Spleen (tissue), 11 donors: ENCODE measurements around the gene CAPNS2. TPM values are rescaled to one million over a fixed set of nuclear protein-coding genes. Genes with fewer than 3 reads are reported as not detected.

Source experiments
- DNase-seq: peaks from one replicate; pipeline ENCODE4 v3.0.0-alpha.2; 2020
- H3K27ac ChIP-seq, 8 donors: fragments of 200-600 bp; sonication (generic) in 7 of 8; 1 replicate in 4 of 8; 2 replicates in 4 of 8; pipeline versions ENCODE4 v1.5.0 to v1.8.0; 2016 to 2021; ENCODE audit warnings: inconsistent platforms in 4 of 8, mild to moderate bottlenecking in 4 of 8, moderate library complexity in 1 of 8
- H3K27me3 ChIP-seq, 7 donors: fragments of 200-600 bp; sonication (generic) in 6 of 7; replicated peaks in 1 of 7; 1 replicate in 4 of 7; 2 replicates in 3 of 7; pipeline versions ENCODE4 v1.5.0 to v1.8.0; 2016 to 2021; ENCODE audit warnings: inconsistent platforms in 3 of 7, mild to moderate bottlenecking in 1 of 7
- H3K36me3 ChIP-seq, 6 donors: fragments of 200-600 bp; sonication (generic) in 5 of 6; 1 replicate in 4 of 6; 2 replicates in 2 of 6; pipeline versions ENCODE4 v1.5.0 to v1.8.0; 2016 to 2021; ENCODE audit warnings: inconsistent platforms in 2 of 6
- H3K4me1 ChIP-seq, 6 donors: fragments of 200-600 bp; sonication (generic) in 5 of 6; 1 replicate in 3 of 6; 2 replicates in 3 of 6; pipeline versions ENCODE4 v1.5.0 to v1.8.0; 2016 to 2021; ENCODE audit warnings: inconsistent platforms in 3 of 6
- H3K4me3 ChIP-seq, 8 donors: fragments of 200-600 bp; sonication (generic) in 7 of 8; 1 replicate in 4 of 8; 2 replicates in 4 of 8; pipeline versions ENCODE4 v1.5.0 to v1.8.0; 2016 to 2021; ENCODE audit warnings: inconsistent platforms in 4 of 8, mild to moderate bottlenecking in 4 of 8, moderate library complexity in 2 of 8
- H3K9me3 ChIP-seq, 8 donors: fragments of 200-600 bp; sonication (generic) in 7 of 8; 1 replicate in 4 of 8; 2 replicates in 4 of 8; pipeline versions ENCODE4 v1.5.0 to v1.8.0; 2016 to 2021; ENCODE audit warnings: inconsistent platforms in 4 of 8
- CTCF ChIP-seq, 11 experiments: fragments of 200-600 bp in 7 of 11; fragments of 450-650 bp in 4 of 11; sonication (generic) in 4 of 11; IDR thresholded peaks in 8 of 11; conservative IDR thresholded peaks in 3 of 11; 1 replicate in 7 of 11; 2 replicates in 4 of 11; pipeline versions ENCODE4 v1.4.0 to v1.8.0; 2016 to 2021; ENCODE audit warnings: antibody characterized with exemption in 11 of 11, inconsistent platforms in 4 of 11, mild to moderate bottlenecking in 1 of 11
- POLR2A ChIP-seq, 3 donors: fragments of 450-650 bp; IDR thresholded peaks; one replicate each; pipeline ENCODE4 v1.5.1; 2017; ENCODE audit warnings: antibody characterized with exemption in 3 of 3, mild to moderate bottlenecking in 1 of 3
- POLR2AphosphoS5 ChIP-seq, 3 donors: sonication (generic); formaldehyde crosslinking; IDR thresholded peaks; one replicate each; pipeline ENCODE4 v1.5.1; 2017; ENCODE audit warnings: antibody characterized with exemption in 3 of 3
- WGBS, 5 donors: extraction: QIAGEN DNeasy Blood & Tissue Kit in 3 of 5; methylation state at CpG; one replicate each; pipeline versions ENCODE4 v1.1.5 to v1.1.7; 2013 to 2018; 5-methylcytosine and 5-hydroxymethylcytosine counted together
- intact Hi-C: fragments of 100-400 bp; cut with DNase I; formaldehyde crosslinking; loops from one replicate; pipeline ENCODE4 v1.15.0; 2023; ENCODE audit warnings: low total_unique reads
- polyA plus RNA-seq, 3 donors: library from polyadenylated mRNA; stranded (reverse); fragments of 200-250 nt; gene quantifications; one replicate each; pipeline ENCODE4 v1.2.1, GENCODE V29; 2013
- total RNA-seq, 7 donors: library from RNA; depleted of rRNA in 3 of 7; stranded (reverse); fragments of >200 nt in 3 of 7; fragmentation: NEBNext Ultra II Directional in 4 of 7; extraction: Animal tissue kit (Norgen Biotek cat#: 25700) in 4 of 7; gene quantifications; one replicate each; pipeline versions ENCODE4 v1.1.0 to v1.2.1, GENCODE V29; 2016 to 2021
- donor health status: healthy with polysubstance abuse.
- donor health status: DM: no; HTN: no; CAD: no; lungs with moderate emphysema.
- donor health status: DM: no; HTN: no; CAD: no.
- donor health status: Bipolar disorder and iron deficiency.
- donor health status: healthy.
- donor health status: DM: no; HTN: no; CAD: no.
- donor health status: DM: yes; HTN: yes; CAD: no.

CAPNS2 gene
- total and polyA plus RNA-seq, 10 donors = 0.09 to 3.9 (median 2.6) TPM; not detected in 4

GRCh38 chr16:55529018-55529417 lies 37.5 kb upstream of the CAPNS2 start:
- Histone ChIP-seq H3K27me3 (no peaks in the 10 kb centered on the region), H3K36me3 (peaks cover 0 to 46% (median 1%) of the 10 kb centered on the region in 6 donors), H3K9me3 (no peaks in the 10 kb centered on the region), H3K4me1 (peaks cover 0 to 5% (median 0%) of the 10 kb centered on the region in 6 donors), H3K27ac (no peak overlapping the region), H3K4me3 (no peak overlapping the region)
- no peak for TF ChIP-seq POLR2A (IDR thresholded peaks at IDR 0.05)
- TF ChIP-seq CTCF (IDR thresholded peaks at IDR 0.05 in 8 of 11, conservative IDR thresholded peaks at IDR 0.05 in 3 of 11) = no peak
- TF ChIP-seq POLR2AphosphoS5 (IDR thresholded peaks at IDR 0.05) = no peak
- 40 to 72% (median 53%) methylated on average over 2 of the region's 2 CpGs for WGBS, 5 donors
- DNase-seq = no peak
- intact Hi-C loops = no loop called here

- no peaks in the 10 kb centered on the region for H3K27me3 ChIP-seq
- no peak overlapping the region for H3K27ac ChIP-seq
- no peak overlapping the region for H3K4me3 ChIP-seq
- intact Hi-C loops = no loop called here
- H3K9me3 ChIP-seq = no peaks in the 10 kb centered on the region
- no peak for DNase-seq
- WGBS, 5 donors = 96 to 100% (median 100%) methylated on average over 1 of the region's 1 CpG
- H3K4me1 ChIP-seq = peaks cover 0 to 5% (median 0%) of the 10 kb centered on the region in 6 donors
- TF ChIP-seq POLR2A (IDR thresholded peaks at IDR 0.05) = no peak
- no peak for TF ChIP-seq CTCF (IDR thresholded peaks at IDR 0.05 in 8 of 11, conservative IDR thresholded peaks at IDR 0.05 in 3 of 11)
- TF ChIP-seq POLR2AphosphoS5 (IDR thresholded peaks at IDR 0.05) = no peak
- peaks cover 0 to 46% (median 1%) of the 10 kb centered on the region in 6 donors for H3K36me3 ChIP-seq
Measured at GRCh38 chr16:55530316-55530856, 36.1 kb upstream of the CAPNS2 start.

GRCh38 chr16:55532227-55532626 lies 34.3 kb upstream of the CAPNS2 start:
- H3K9me3 ChIP-seq = no peaks in the 10 kb centered on the region
- H3K4me1 ChIP-seq = peaks cover 0 to 5% (median 0%) of the 10 kb centered on the region in 6 donors
- DNase-seq = no peak
- H3K4me3 ChIP-seq = no peak overlapping the region
- intact Hi-C loops = no loop called here
- TF ChIP-seq POLR2AphosphoS5 (IDR thresholded peaks at IDR 0.05) (no peak), POLR2A (IDR thresholded peaks at IDR 0.05) (no peak), CTCF (IDR thresholded peaks at IDR 0.05 in 8 of 11, conservative IDR thresholded peaks at IDR 0.05 in 3 of 11) (no peak)
- WGBS, 5 donors = 83 to 100% (median 89%) methylated on average over 1 of the region's 1 CpG
- H3K36me3 ChIP-seq = peaks cover 0 to 46% (median 1%) of the 10 kb centered on the region in 6 donors
- no peaks in the 10 kb centered on the region for H3K27me3 ChIP-seq
- no peak overlapping the region for H3K27ac ChIP-seq

GRCh38 chr16:55534756-55535155 lies 31.7 kb upstream of the CAPNS2 start:
- Histone ChIP-seq H3K4me1 (peaks cover 0 to 12% (median 0%) of the 10 kb centered on the region in 6 donors), H3K9me3 (no peaks in the 10 kb centered on the region), H3K27me3 (no peaks in the 10 kb centered on the region), H3K36me3 (peaks cover 0 to 52% (median 1%) of the 10 kb centered on the region in 6 donors), H3K4me3 (no peak overlapping the region), H3K27ac (peak overlapping the region in 3 of 8 donors; percentile 10 to 39 (median 27))
- TF ChIP-seq POLR2AphosphoS5 (IDR thresholded peaks at IDR 0.05) (no peak), POLR2A (IDR thresholded peaks at IDR 0.05) (no peak), CTCF (IDR thresholded peaks at IDR 0.05 in 8 of 11, conservative IDR thresholded peaks at IDR 0.05 in 3 of 11) (no peak)
- WGBS, 5 donors = 70 to 80% (median 74%) methylated on average over 2 of the region's 2 CpGs
- intact Hi-C loops = no loop called here
- DNase-seq = no peak
